CD4-positive, CD25-positive, alpha-beta regulatory T cell (primary cell): ENCODE results near the gene KCTD21. TPM values are rescaled to one million over a fixed set of nuclear protein-coding genes. Genes with fewer than 3 reads are reported as not detected.
A peak's percentile ranks its signal among the peaks of the same experiment; 100 is the strongest.

Experiments used
- ATAC-seq, 2 donors: fragments of 150-1000 bp; cut with Tn5 transposase; one replicate each; pipeline ENCODE4 v1.10.0; 2021; ENCODE audit warnings: low read depth in 2 of 2, moderate number of reproducible peaks in 2 of 2, moderate library complexity in 1 of 2
- DNase-seq, 3 donors: peaks; one replicate each; pipeline versions ENCODE4 v3.0.0 to v3.0.0-alpha.2; 2012 to 2022; ENCODE audit warnings: mixed read lengths in 1 of 3
- H3K27ac ChIP-seq: one replicate; pipeline ENCODE4 v1.7.0; 2013; ENCODE audit warnings: mild to moderate bottlenecking, low read length; ENCODE audit not compliant: insufficient read depth, poor library complexity, severe bottlenecking
- H3K27me3 ChIP-seq: one replicate; pipeline ENCODE4 v1.7.0; 2013; ENCODE audit warnings: low read length; ENCODE audit not compliant: control insufficient read depth, insufficient read depth
- H3K36me3 ChIP-seq: one replicate; pipeline ENCODE4 v1.7.0; 2013; ENCODE audit warnings: mild to moderate bottlenecking, low read length, moderate library complexity; ENCODE audit not compliant: control insufficient read depth, insufficient read depth
- H3K4me1 ChIP-seq: 2 replicates; pipeline ENCODE4 v1.7.0; 2013; ENCODE audit warnings: mild to moderate bottlenecking, low read length; ENCODE audit not compliant: insufficient read depth, control insufficient read depth, poor library complexity, severe bottlenecking
- H3K4me3 ChIP-seq: one replicate; pipeline ENCODE4 v1.7.0; 2013; ENCODE audit warnings: low read depth, mild to moderate bottlenecking, low read length, moderate library complexity
- H3K9me3 ChIP-seq, 2 experiments: 1 replicate in 1 of 2; 2 replicates in 1 of 2; pipeline ENCODE4 v1.7.0; 2013; ENCODE audit warnings: low read length in 2 of 2, mild to moderate bottlenecking in 1 of 2, moderate library complexity in 1 of 2; ENCODE audit not compliant: control insufficient read depth in 2 of 2
- H3K27ac Mint-ChIP-seq, 3 donors: one replicate each; pipeline ENCODE4 v1.8.0; 2020 to 2022; ENCODE audit warnings: mild to moderate bottlenecking in 3 of 3, mixed read lengths in 3 of 3, moderate library complexity in 2 of 3
- H3K27me3 Mint-ChIP-seq: one replicate; pipeline ENCODE4 v1.8.0; 2022; ENCODE audit warnings: mild to moderate bottlenecking, mixed read lengths
- H3K36me3 Mint-ChIP-seq: one replicate; pipeline ENCODE4 v1.8.0; 2020; ENCODE audit warnings: mixed read lengths
- H3K4me1 Mint-ChIP-seq, 4 donors: one replicate each; pipeline ENCODE4 v1.8.0; 2020 to 2022; ENCODE audit warnings: mixed read lengths in 4 of 4, mild to moderate bottlenecking in 1 of 4
- H3K4me3 Mint-ChIP-seq, 4 donors: one replicate each; pipeline ENCODE4 v1.8.0; 2020 to 2022; ENCODE audit warnings: mild to moderate bottlenecking in 4 of 4, mixed read lengths in 4 of 4, moderate library complexity in 3 of 4
- H3K9me3 Mint-ChIP-seq, 7 donors: one replicate each; pipeline ENCODE4 v1.8.0; 2020 to 2022; ENCODE audit warnings: mixed read lengths in 7 of 7, mild to moderate bottlenecking in 3 of 7, moderate library complexity in 2 of 7
- polyA plus RNA-seq, 4 donors: library from polyadenylated mRNA; unstranded; fragments of 300-500 nt; fragmentation: Illumina TruSeq; gene quantifications; one replicate each; pipeline ENCODE4 v1.2.3, GENCODE V29; 2021
- total RNA-seq: library from RNA; stranded (reverse); gene quantifications from one replicate; pipeline ENCODE4 v1.2.3, GENCODE V29; 2022

The KCTD21 gene
- total and polyA plus RNA-seq, 5 donors from 2014 or later: 1.4 to 3.8 (median 3.2) TPM

DNA sequence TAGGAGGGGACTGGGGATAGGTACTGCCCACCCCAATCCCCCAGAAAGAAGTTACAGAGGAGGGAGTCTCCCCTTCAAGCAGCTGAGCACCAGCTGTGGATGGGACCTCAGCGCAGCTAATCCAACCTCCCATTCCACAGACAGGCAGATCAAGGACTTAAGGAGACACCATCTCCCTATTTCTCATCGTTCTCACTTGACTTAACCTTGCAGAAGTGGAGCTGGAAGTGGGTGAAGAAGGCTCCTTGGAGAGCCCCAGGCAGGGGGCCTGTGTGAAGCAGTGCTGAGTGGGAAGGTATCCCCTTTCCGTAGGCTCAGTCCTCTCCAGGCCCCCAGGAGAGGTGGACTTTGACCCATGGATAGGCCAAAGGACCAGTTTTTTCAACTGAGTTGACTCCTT lies 27.6 kb upstream of the KCTD21 start:
- H3K9me3 ChIP-seq: no peaks in the 10 kb centered on the region
- Mint-ChIP-seq H3K27ac (no peak overlapping the region), H3K9me3 (peaks cover 0 to 1% (median 0%) of the 10 kb centered on the region in 7 donors), H3K27me3 (no peaks in the 10 kb centered on the region), H3K4me3 (no peak overlapping the region), H3K4me1 (peaks cover 0 to 18% (median 7%) of the 10 kb centered on the region in 4 donors), H3K36me3 (peaks cover 23% of the 10 kb centered on the region)
- ATAC-seq: no peak
- no peak overlapping the region for H3K27ac ChIP-seq
- no peak overlapping the region for H3K4me3 ChIP-seq
- no peaks in the 10 kb centered on the region for H3K4me1 ChIP-seq
- DNase-seq: no peak
- no peaks in the 10 kb centered on the region for H3K27me3 ChIP-seq
- peaks cover 12% of the 10 kb centered on the region for H3K36me3 ChIP-seq

GRCh38 chr11:78214331-78215194 lies 26.1 kb upstream of the KCTD21 start:
- H3K4me3 ChIP-seq: no peak overlapping the region
- Mint-ChIP-seq H3K9me3 (peaks cover 0 to 1% (median 0%) of the 10 kb centered on the region in 7 donors), H3K36me3 (peaks cover 29% of the 10 kb centered on the region), H3K4me3 (no peak overlapping the region), H3K4me1 (peaks cover 0 to 16% (median 6%) of the 10 kb centered on the region in 4 donors), H3K27me3 (no peaks in the 10 kb centered on the region), H3K27ac (no peak overlapping the region)
- ATAC-seq (no peak), DNase-seq (no peak)
- H3K9me3 ChIP-seq: no peaks in the 10 kb centered on the region
- H3K27ac ChIP-seq: no peak overlapping the region
- peaks cover 21% of the 10 kb centered on the region for H3K36me3 ChIP-seq
- no peaks in the 10 kb centered on the region for H3K27me3 ChIP-seq
- H3K4me1 ChIP-seq: no peaks in the 10 kb centered on the region

- H3K4me3 ChIP-seq: no peak overlapping the region
- Mint-ChIP-seq H3K27me3 (no peaks in the 10 kb centered on the region), H3K36me3 (peaks cover 32% of the 10 kb centered on the region), H3K9me3 (peaks cover 0 to 1% (median 0%) of the 10 kb centered on the region in 7 donors), H3K27ac (peak overlapping the region in 1 of 3 donors; percentile 8), H3K4me3 (no peak overlapping the region), H3K4me1 (peaks cover 0 to 16% (median 7%) of the 10 kb centered on the region in 4 donors)
- ATAC-seq: no peak
- H3K9me3 ChIP-seq: no peaks in the 10 kb centered on the region
- H3K27ac ChIP-seq: no peak overlapping the region
- DNase-seq: no peak
- no peaks in the 10 kb centered on the region for H3K4me1 ChIP-seq
- no peaks in the 10 kb centered on the region for H3K27me3 ChIP-seq
- H3K36me3 ChIP-seq: peaks cover 21% of the 10 kb centered on the region
Measured at GRCh38 chr11:78213526-78214330, 25.3 kb upstream of the KCTD21 start.

GRCh38 chr11:78212586-78213371 lies 24.4 kb upstream of the KCTD21 start:
- no peaks in the 10 kb centered on the region for H3K9me3 ChIP-seq
- no peaks in the 10 kb centered on the region for H3K27me3 ChIP-seq
- peaks cover 21% of the 10 kb centered on the region for H3K36me3 ChIP-seq
- Mint-ChIP-seq H3K27ac (no peak overlapping the region), H3K4me3 (no peak overlapping the region), H3K4me1 (peaks cover 0 to 19% (median 7%) of the 10 kb centered on the region in 4 donors), H3K27me3 (no peaks in the 10 kb centered on the region), H3K36me3 (peaks cover 36% of the 10 kb centered on the region), H3K9me3 (peaks cover 0 to 1% (median 0%) of the 10 kb centered on the region in 7 donors)
- no peak overlapping the region for H3K27ac ChIP-seq
- no peaks in the 10 kb centered on the region for H3K4me1 ChIP-seq
- no peak overlapping the region for H3K4me3 ChIP-seq
- ATAC-seq (no peak), DNase-seq (no peak)

GRCh38 chr11:78211565-78211964 lies 23.1 kb upstream of the KCTD21 start:
- ATAC-seq (no peak), DNase-seq (no peak)
- peaks cover 0 to 1% (median 0%) of the 10 kb centered on the region in 7 donors for H3K9me3 Mint-ChIP-seq
- Histone ChIP-seq H3K9me3 (no peaks in the 10 kb centered on the region), H3K4me3 (no peak overlapping the region), H3K27me3 (no peaks in the 10 kb centered on the region), H3K27ac (no peak overlapping the region), H3K36me3 (peaks cover 21% of the 10 kb centered on the region), H3K4me1 (no peaks in the 10 kb centered on the region)
- H3K4me3 Mint-ChIP-seq: no peak overlapping the region
- peaks cover 0 to 16% (median 6%) of the 10 kb centered on the region in 4 donors for H3K4me1 Mint-ChIP-seq
- H3K27me3 Mint-ChIP-seq: no peaks in the 10 kb centered on the region
- H3K36me3 Mint-ChIP-seq: peaks cover 32% of the 10 kb centered on the region
- no peak overlapping the region for H3K27ac Mint-ChIP-seq

DNA sequence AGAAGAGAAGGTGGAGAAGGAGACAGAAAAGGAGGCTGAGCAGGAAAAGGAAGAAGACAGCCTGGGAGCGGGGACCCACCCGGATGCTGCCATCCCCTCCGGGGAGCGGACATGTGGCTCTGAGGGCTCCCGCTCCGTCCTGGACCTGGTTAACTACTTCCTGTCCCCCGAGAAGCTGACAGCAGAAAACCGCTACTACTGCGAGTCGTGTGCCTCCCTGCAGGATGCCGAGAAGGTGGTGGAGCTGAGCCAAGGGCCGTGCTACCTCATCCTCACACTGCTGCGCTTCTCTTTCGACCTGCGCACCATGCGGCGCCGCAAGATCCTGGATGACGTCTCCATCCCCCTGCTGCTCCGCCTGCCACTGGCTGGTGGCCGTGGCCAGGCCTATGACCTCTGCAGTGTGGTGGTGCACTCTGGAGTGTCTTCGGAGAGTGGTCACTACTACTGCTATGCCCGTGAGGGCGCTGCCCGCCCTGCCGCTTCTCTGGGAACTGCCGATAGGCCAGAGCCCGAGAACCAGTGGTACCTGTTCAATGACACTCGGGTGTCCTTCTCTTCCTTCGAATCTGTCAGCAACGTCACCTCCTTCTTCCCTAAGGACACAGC lies 21.7 kb upstream of the KCTD21 start:
- DNase-seq: no peak
- Histone ChIP-seq H3K4me3 (no peak overlapping the region), H3K9me3 (no peaks in the 10 kb centered on the region), H3K27ac (no peak overlapping the region), H3K27me3 (no peaks in the 10 kb centered on the region), H3K36me3 (peaks cover 21% of the 10 kb centered on the region), H3K4me1 (no peaks in the 10 kb centered on the region)
- Mint-ChIP-seq H3K36me3 (peaks cover 32% of the 10 kb centered on the region), H3K4me1 (peaks cover 0 to 19% (median 8%) of the 10 kb centered on the region in 4 donors), H3K27ac (peak overlapping the region in 2 of 3 donors; percentile 6 to 63), H3K27me3 (no peaks in the 10 kb centered on the region), H3K4me3 (no peak overlapping the region), H3K9me3 (peaks cover 0 to 1% (median 0%) of the 10 kb centered on the region in 7 donors)
- ATAC-seq: no peak

DNA sequence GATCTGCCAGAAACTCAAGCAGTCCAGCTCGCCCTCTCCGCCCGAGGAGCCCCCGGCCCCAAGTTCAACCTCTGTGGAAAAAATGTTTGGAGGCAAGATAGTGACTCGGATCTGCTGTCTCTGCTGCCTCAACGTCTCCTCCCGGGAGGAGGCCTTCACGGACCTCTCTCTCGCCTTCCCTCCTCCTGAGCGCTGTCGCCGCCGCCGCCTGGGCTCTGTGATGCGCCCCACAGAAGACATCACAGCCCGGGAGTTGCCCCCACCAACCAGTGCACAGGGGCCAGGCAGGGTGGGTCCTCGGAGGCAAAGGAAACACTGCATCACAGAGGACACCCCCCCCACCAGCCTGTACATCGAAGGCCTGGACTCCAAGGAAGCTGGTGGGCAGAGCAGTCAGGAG lies 21.1 kb upstream of the KCTD21 start:
- ATAC-seq (no peak), DNase-seq (no peak)
- no peaks in the 10 kb centered on the region for H3K9me3 ChIP-seq
- no peak overlapping the region for H3K27ac ChIP-seq
- H3K36me3 Mint-ChIP-seq: peaks cover 32% of the 10 kb centered on the region
- peaks cover 0 to 25% (median 13%) of the 10 kb centered on the region in 4 donors for H3K4me1 Mint-ChIP-seq
- no peaks in the 10 kb centered on the region for H3K4me1 ChIP-seq
- no peaks in the 10 kb centered on the region for H3K27me3 Mint-ChIP-seq
- peak overlapping the region in 2 of 3 donors; percentile 63 to 86 for H3K27ac Mint-ChIP-seq
- H3K9me3 Mint-ChIP-seq: peaks cover 0 to 1% (median 0%) of the 10 kb centered on the region in 7 donors
- H3K27me3 ChIP-seq: no peaks in the 10 kb centered on the region
- H3K36me3 ChIP-seq: peaks cover 15% of the 10 kb centered on the region
- H3K4me3 ChIP-seq: no peak overlapping the region
- H3K4me3 Mint-ChIP-seq: no peak overlapping the region
